ENCODE measurements around the gene DUSP2. TPM values are rescaled to one million over a fixed set of nuclear protein-coding genes. Genes with fewer than 3 reads are reported as not detected.
A peak's percentile ranks its signal among the peaks of the same experiment; 100 is the strongest.

The DUSP2 gene
- total and polyA plus RNA-seq, 2 experiments from 2014 or later, result 0.89 to 2.2 TPM

GRCh38 chr2:96098900-96099590 lies 46.2 kb downstream of the DUSP2 start:
- Histone ChIP-seq H3K4me3 (no peak overlapping the region), H3K27ac (peak overlapping the region; percentile 68), H3K27me3 (no peaks in the 10 kb centered on the region), H3K4me1 (ENCODE audit: low read depth) (peaks cover 37% of the 10 kb centered on the region), H3K36me3 (no peaks in the 10 kb centered on the region), H3K9me3 (ENCODE audit: low read depth) (no peaks in the 10 kb centered on the region)
- TF ChIP-seq CTCF (IDR thresholded peaks at IDR 0.05; ENCODE audit: low read depth, low read length), result no peak
- DNase-seq (ENCODE audit: low read depth in 1 of 2, low spot score in 1 of 2), result peak in 1 of 2 donors; percentile 59

DNA sequence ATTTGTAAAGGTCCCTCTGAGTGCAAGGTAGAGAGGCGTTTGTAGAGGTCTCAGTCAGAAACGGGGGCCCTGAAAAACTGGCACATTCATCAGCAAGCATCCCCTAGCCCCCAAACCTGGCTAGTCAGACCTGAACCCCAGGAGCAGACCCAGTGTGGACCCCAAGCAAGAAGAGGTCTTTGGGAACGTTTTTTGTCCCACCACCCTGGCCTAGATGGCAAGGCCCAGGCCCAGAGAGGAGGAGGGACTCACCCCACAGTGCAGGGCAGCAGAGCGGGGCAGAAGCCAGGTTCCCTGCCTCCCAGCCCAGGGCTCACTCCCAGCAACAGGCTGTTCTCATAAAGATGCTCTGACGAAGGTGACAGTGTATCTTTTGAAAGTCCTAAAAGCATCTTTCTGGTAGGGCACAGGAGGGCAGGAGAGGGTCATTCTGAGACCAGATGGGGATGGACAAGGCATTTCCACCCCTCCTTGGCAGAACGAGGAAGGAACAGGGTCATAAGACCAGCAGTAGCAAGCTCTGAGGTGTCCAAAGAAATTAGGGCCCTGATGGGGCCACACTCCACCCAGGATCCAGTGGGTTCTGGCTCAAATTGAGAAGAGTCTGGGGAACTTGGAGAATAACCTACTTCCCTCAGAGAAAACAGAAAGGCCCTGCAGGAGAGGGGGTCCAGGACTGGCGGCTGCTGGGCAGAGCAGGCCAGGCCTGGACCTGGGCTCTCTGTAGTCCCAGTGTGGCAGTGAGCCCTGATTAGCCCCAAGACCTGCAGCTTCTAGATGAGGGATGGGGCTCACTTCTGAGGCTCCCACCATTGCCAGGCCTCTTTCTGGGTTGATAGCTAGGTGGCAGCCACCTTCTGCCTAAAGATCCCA lies 47.1 kb downstream of the DUSP2 start:
- no peaks in the 10 kb centered on the region for H3K36me3 ChIP-seq
- no peaks in the 10 kb centered on the region for H3K9me3 ChIP-seq (ENCODE audit: low read depth)
- peak overlapping the region; percentile 68 for H3K27ac ChIP-seq
- no peaks in the 10 kb centered on the region for H3K27me3 ChIP-seq
- no peak for DNase-seq (ENCODE audit: low read depth in 1 of 2, low spot score in 1 of 2)
- H3K4me3 ChIP-seq, result no peak overlapping the region
- TF ChIP-seq CTCF (IDR thresholded peaks at IDR 0.05; ENCODE audit: low read depth, low read length), result no peak
- H3K4me1 ChIP-seq (ENCODE audit: low read depth), result peaks cover 32% of the 10 kb centered on the region

DNA sequence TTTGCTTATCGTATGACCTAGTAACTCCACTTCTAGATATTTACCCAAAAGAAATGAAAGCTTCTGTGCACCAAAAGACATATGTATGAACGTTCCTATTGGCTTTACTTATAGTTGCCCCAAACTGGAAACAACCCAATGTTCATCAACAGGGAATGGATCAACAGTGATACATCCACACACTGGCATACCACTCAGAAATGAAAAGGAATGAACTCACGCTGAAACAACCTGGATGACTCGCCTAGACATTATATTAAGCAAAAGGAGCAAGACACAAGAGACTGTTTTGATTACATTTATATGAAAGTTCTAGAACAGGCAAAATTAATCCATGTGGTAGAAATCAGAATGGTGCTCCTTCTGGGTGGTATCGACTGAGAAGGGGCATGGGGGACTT lies 47.8 kb downstream of the DUSP2 start:
- H3K27me3 ChIP-seq, result no peaks in the 10 kb centered on the region
- H3K4me3 ChIP-seq, result no peak overlapping the region
- no peak for DNase-seq (ENCODE audit: low read depth in 1 of 2, low spot score in 1 of 2)
- H3K4me1 ChIP-seq (ENCODE audit: low read depth), result peaks cover 25% of the 10 kb centered on the region
- peak overlapping the region; percentile 68 for H3K27ac ChIP-seq
- H3K36me3 ChIP-seq, result no peaks in the 10 kb centered on the region
- no peak for TF ChIP-seq CTCF (IDR thresholded peaks at IDR 0.05; ENCODE audit: low read depth, low read length)
- H3K9me3 ChIP-seq (ENCODE audit: low read depth), result no peaks in the 10 kb centered on the region

DNA sequence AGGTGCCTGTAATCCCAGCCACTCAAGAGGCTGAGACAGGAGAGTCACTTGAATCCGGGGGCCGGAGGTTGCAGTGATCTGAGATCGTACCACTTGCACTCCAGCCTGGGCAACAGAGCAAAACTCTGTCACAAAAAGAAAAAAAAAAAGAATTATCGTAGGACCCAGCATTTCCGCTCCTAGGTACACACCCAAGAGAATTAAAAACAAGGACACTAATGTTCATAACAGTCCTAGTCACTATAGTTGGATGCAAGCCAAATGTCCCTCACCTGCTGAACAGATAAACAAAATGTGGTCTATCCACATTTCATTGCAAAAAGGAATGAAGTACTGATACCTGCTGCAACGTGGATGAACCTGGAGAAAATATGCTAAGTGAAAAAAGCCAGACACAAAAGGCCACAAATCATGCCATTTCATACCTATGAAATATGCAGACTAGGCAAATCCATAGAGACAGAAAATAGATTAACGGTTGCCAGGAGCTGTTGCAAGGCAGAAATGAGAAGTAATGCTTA lies 50.1 kb downstream of the DUSP2 start:
- Histone ChIP-seq H3K36me3 (no peaks in the 10 kb centered on the region), H3K4me3 (no peak overlapping the region)
- no peak for TF ChIP-seq CTCF (IDR thresholded peaks at IDR 0.05; ENCODE audit: low read depth, low read length)

DNA sequence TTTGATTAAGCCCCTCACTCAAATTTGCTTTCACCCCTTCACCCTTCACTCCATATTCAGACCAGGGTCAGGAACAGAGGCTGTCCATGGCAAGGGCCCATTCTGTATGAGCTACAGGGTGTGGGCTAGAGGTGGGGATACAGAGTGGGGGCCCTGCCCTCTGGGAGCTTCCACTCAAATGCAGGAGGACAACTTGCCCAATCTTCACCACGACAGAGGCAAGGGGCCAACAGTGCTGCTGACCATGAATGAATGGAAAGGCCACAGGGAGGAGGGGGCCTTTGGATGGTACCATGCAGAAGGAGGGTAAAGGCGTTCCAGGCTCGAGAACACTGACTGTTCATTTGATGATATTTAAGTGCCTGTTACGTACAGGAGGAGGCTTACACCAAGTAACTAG lies 51.7 kb downstream of the DUSP2 start:
- TF ChIP-seq CTCF (IDR thresholded peaks at IDR 0.05; ENCODE audit: low read depth, low read length), result no peak
- H3K27ac ChIP-seq, result no peak overlapping the region
- H3K4me3 ChIP-seq, result no peak overlapping the region
- no peaks in the 10 kb centered on the region for H3K9me3 ChIP-seq (ENCODE audit: low read depth)
- no peaks in the 10 kb centered on the region for H3K27me3 ChIP-seq
- H3K36me3 ChIP-seq, result no peaks in the 10 kb centered on the region
- H3K4me1 ChIP-seq (ENCODE audit: low read depth), result peaks cover 22% of the 10 kb centered on the region
- DNase-seq (ENCODE audit: low read depth in 1 of 2, low spot score in 1 of 2), result no peak

More for the DNA sequence above, 50.1 kb downstream of the DUSP2 start:
- Histone ChIP-seq H3K4me1 (ENCODE audit: low read depth) (peaks cover 22% of the 10 kb centered on the region), H3K27me3 (no peaks in the 10 kb centered on the region), H3K27ac (no peak overlapping the region), H3K9me3 (ENCODE audit: low read depth) (no peaks in the 10 kb centered on the region)
- no peak for DNase-seq (ENCODE audit: low read depth in 1 of 2, low spot score in 1 of 2)

Other genes with a start within 250 kb of the DUSP2 start
- gene ANKRD36C, start 153.6 kb downstream of the DUSP2 start, total RNA-seq, result 11.0 and 43.9 TPM in 2 replicates
- gene ANKRD36C, start 153.6 kb downstream of the DUSP2 start, polyA plus RNA-seq, result 35.6 and 49.1 TPM in 2 replicates
- 1.5 and 3.5 TPM in 2 replicates for gene GPAT2, start 110.5 kb downstream of the DUSP2 start, total RNA-seq
- gene GPAT2, start 110.5 kb downstream of the DUSP2 start, polyA plus RNA-seq, result 1.8 and 2.2 TPM in 2 replicates
- 27.4 and 61.8 TPM in 2 replicates for gene ADRA2B, start 28.9 kb downstream of the DUSP2 start, total RNA-seq
- 28.5 and 50.8 TPM in 2 replicates for gene ADRA2B, start 28.9 kb downstream of the DUSP2 start, polyA plus RNA-seq
- not detected in 2 replicates for gene ASTL, start 6.9 kb downstream of the DUSP2 start, total RNA-seq
- gene ASTL, start 6.9 kb downstream of the DUSP2 start, polyA plus RNA-seq, result not detected in 2 replicates
- gene STARD7, start 63.4 kb upstream of the DUSP2 start, total RNA-seq, result 152 and 161 TPM in 2 replicates
- gene STARD7, start 63.4 kb upstream of the DUSP2 start, polyA plus RNA-seq, result 214 and 246 TPM in 2 replicates
- gene TMEM127, start 120.6 kb upstream of the DUSP2 start, total RNA-seq, result 55.8 and 59.1 TPM in 2 replicates
- 71.0 and 84.2 TPM in 2 replicates for gene TMEM127, start 120.6 kb upstream of the DUSP2 start, polyA plus RNA-seq
- 97.3 and 117 TPM in 2 replicates for gene CIAO1, start 120.8 kb upstream of the DUSP2 start, total RNA-seq
- gene CIAO1, start 120.8 kb upstream of the DUSP2 start, polyA plus RNA-seq, result 88.6 and 92.4 TPM in 2 replicates
- gene SNRNP200, start 160.1 kb upstream of the DUSP2 start, total RNA-seq, result 58.6 and 85.3 TPM in 2 replicates
- 96.4 and 97.1 TPM in 2 replicates for gene SNRNP200, start 160.1 kb upstream of the DUSP2 start, polyA plus RNA-seq
- gene ITPRIPL1, start 179.9 kb upstream of the DUSP2 start, total RNA-seq, result 1.1 and 1.3 TPM in 2 replicates
- 1.3 and 1.5 TPM in 2 replicates for gene ITPRIPL1, start 179.9 kb upstream of the DUSP2 start, polyA plus RNA-seq
- 9.3 and 21.3 TPM in 2 replicates for gene NCAPH, start 190.3 kb upstream of the DUSP2 start, total RNA-seq
- gene NCAPH, start 190.3 kb upstream of the DUSP2 start, polyA plus RNA-seq, result 6.3 and 18.1 TPM in 2 replicates